Keratinocyte (primary cell): ENCODE results near the gene ZNF493. TPM values are rescaled to one million over a fixed set of nuclear protein-coding genes. Genes with fewer than 3 reads are reported as not detected.

ENCODE experiments used
- DNase-seq: peaks from one replicate; pipeline ENCODE4 v3.0.0-alpha.2; 2011; ENCODE audit warnings: low read depth, missing footprints, low spot score
- FAIRE-seq: peaks from 2 replicates; lab custom pipeline; 2011; peaks lifted over from hg19 to GRCh38; lab: Jason Lieb, UNC
- H2AFZ ChIP-seq: 2 replicates; pipeline ENCODE4 v1.6.0; 2012; ENCODE audit warnings: low read length, control low read depth, inconsistent platforms; ENCODE audit not compliant: control insufficient read depth
- H3K27ac ChIP-seq: 2 replicates; pipeline ENCODE4 v1.5.1; 2011; ENCODE audit warnings: low read length; ENCODE audit not compliant: control insufficient read depth, insufficient read depth
- H3K27me3 ChIP-seq: 3 replicates; pipeline ENCODE4 v1.6.0; 2011; ENCODE audit warnings: low read length; ENCODE audit not compliant: control insufficient read depth, insufficient read depth; ENCODE audit errors: extremely low read depth
- H3K36me3 ChIP-seq, 2 experiments: 2 replicates in 1 of 2; 3 replicates in 1 of 2; pipeline ENCODE4 v1.5.1; 2011; ENCODE audit warnings: low read length in 2 of 2, mild to moderate bottlenecking in 1 of 2; ENCODE audit not compliant: control insufficient read depth in 2 of 2, insufficient read depth in 2 of 2; ENCODE audit errors: extremely low read depth in 1 of 2
- H3K4me1 ChIP-seq: 3 replicates; pipeline ENCODE4 v1.5.1; 2011; ENCODE audit warnings: low read length; ENCODE audit not compliant: control insufficient read depth, insufficient read depth; ENCODE audit errors: extremely low read depth
- H3K4me2 ChIP-seq: 3 replicates; pipeline ENCODE4 v1.6.0; 2011; ENCODE audit warnings: low read depth, low read length; ENCODE audit not compliant: control insufficient read depth, insufficient read depth; ENCODE audit errors: extremely low read depth
- H3K4me3 ChIP-seq, 3 experiments: fragments of 200-600 bp in 1 of 3; sonication (generic) in 1 of 3; 2 replicates in 2 of 3; 3 replicates in 1 of 3; pipeline ENCODE4 v1.5.1; 2011 to 2016; ENCODE audit warnings: low read length in 3 of 3, mild to moderate bottlenecking in 3 of 3, control low read depth in 2 of 3, inconsistent platforms in 1 of 3, low read depth in 1 of 3, mixed read lengths in 1 of 3, mixed run types in 1 of 3, moderate library complexity in 1 of 3; ENCODE audit not compliant: control insufficient read depth in 2 of 3, insufficient read depth in 2 of 3; ENCODE audit errors: extremely low read depth in 1 of 3
- H3K79me2 ChIP-seq: 2 replicates; pipeline ENCODE4 v1.6.0; 2012; ENCODE audit warnings: low read length; ENCODE audit not compliant: control insufficient read depth, insufficient read depth
- H3K9ac ChIP-seq: 3 replicates; pipeline ENCODE4 v1.6.0; 2011; ENCODE audit warnings: low read length; ENCODE audit not compliant: control insufficient read depth, insufficient read depth; ENCODE audit errors: extremely low read depth
- H3K9me1 ChIP-seq: 3 replicates; pipeline ENCODE4 v1.6.0; 2011; ENCODE audit warnings: low read length; ENCODE audit not compliant: control insufficient read depth, insufficient read depth; ENCODE audit errors: extremely low read depth
- H3K9me3 ChIP-seq: 2 replicates; pipeline ENCODE4 v1.5.1; 2012; ENCODE audit warnings: low read depth, low read length; ENCODE audit not compliant: control insufficient read depth
- H4K20me1 ChIP-seq: 3 replicates; pipeline ENCODE4 v1.6.0; 2011; ENCODE audit warnings: low read length; ENCODE audit not compliant: control insufficient read depth, insufficient read depth; ENCODE audit errors: extremely low read depth
- EZH2 ChIP-seq: IDR thresholded peaks from one replicate; pipeline ENCODE4 v1.6.1; 2012; ENCODE audit warnings: inconsistent platforms, mild to moderate bottlenecking, low read length, moderate library complexity
- dilution Hi-C: fragments of 300-500 bp; cut with MboI; formaldehyde crosslinking; loops from one replicate; pipeline ENCODE4 v1.7.0; 2020; ENCODE audit warnings: low sequenced_read_pairs; ENCODE audit not compliant: extremely low pct_ligation_motif_present
- polyA plus RNA-seq, 5 experiments: library from polyadenylated mRNA; depleted of rRNA in 3 of 5; stranded (reverse) in 3 of 5; stranded (forward) in 1 of 5; unstranded in 1 of 5; fragments of >200 nt; gene quantifications; 1 replicate in 1 of 5; 2 replicates in 3 of 5; 3 replicates in 1 of 5; pipeline versions ENCODE4 v1.2.1 to v1.2.3, GENCODE V29; 2011 to 2012; ENCODE audit warnings: missing spikeins in 2 of 5, low read depth in 1 of 5, low replicate concordance in 1 of 5
- TF ChIP-seq, protein P1 (sequence below), 3 experiments: IDR thresholded peaks in 1 of 3; conservative IDR thresholded peaks in 1 of 3; optimal IDR thresholded peaks in 1 of 3; 2 replicates in 2 of 3; 3 replicates in 1 of 3; pipeline versions ENCODE3 to v1.5.1; 2011; ENCODE audit warnings: low read length in 3 of 3, mild to moderate bottlenecking in 3 of 3, moderate library complexity in 2 of 3, control low read depth in 1 of 3, inconsistent platforms in 1 of 3; ENCODE audit not compliant: insufficient read depth in 2 of 3; ENCODE audit errors: extremely low read depth in 1 of 3

Gene ZNF493
- polyA plus RNA-seq, 1 donor (not counting 4 experiments of a cell fraction or from before 2014, with no cell fraction given): 3.8 TPM

DNA sequence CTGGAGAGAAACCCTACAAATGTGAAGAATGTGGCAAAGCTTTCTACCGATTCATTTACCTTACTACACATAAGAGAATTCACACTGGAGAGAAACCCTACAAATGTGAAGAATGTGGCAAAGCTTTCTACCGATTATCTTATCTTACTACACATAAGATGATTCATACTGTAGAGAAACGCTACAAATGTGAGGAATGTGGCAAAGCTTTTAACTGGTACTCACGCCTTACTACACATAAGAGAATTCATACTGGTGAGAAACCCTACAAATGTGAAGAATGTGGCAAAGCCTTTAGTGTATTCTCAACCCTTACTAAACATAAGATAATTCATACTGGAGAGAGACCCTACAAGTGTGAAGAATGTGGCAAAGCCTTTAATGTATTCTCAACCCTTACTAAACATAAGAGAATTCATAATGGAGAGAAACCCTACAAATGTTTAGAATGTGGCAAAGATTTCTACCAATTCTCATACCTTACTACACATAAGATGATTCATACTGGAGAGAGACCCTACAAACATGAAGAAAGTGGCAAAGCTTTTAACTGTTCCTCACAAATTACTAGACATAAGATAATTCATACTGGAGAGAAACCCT, 12.9 kb upstream of the ZNF493 start:
- Histone ChIP-seq H3K9ac (no peak overlapping the region), H3K4me1 (no peaks in the 10 kb centered on the region), H3K9me3 (peaks cover 2% of the 10 kb centered on the region), H4K20me1 (no peaks in the 10 kb centered on the region), H3K9me1 (no peaks in the 10 kb centered on the region), H3K36me3 (no peaks in the 10 kb centered on the region), H3K79me2 (no peaks in the 10 kb centered on the region), H3K27me3 (no peaks in the 10 kb centered on the region), H2AFZ (no peak overlapping the region), H3K4me3 (no peak overlapping the region), H3K27ac (no peak overlapping the region), H3K4me2 (no peak overlapping the region)
- dilution Hi-C loops: no loop called here
- TF ChIP-seq, protein P1, sequence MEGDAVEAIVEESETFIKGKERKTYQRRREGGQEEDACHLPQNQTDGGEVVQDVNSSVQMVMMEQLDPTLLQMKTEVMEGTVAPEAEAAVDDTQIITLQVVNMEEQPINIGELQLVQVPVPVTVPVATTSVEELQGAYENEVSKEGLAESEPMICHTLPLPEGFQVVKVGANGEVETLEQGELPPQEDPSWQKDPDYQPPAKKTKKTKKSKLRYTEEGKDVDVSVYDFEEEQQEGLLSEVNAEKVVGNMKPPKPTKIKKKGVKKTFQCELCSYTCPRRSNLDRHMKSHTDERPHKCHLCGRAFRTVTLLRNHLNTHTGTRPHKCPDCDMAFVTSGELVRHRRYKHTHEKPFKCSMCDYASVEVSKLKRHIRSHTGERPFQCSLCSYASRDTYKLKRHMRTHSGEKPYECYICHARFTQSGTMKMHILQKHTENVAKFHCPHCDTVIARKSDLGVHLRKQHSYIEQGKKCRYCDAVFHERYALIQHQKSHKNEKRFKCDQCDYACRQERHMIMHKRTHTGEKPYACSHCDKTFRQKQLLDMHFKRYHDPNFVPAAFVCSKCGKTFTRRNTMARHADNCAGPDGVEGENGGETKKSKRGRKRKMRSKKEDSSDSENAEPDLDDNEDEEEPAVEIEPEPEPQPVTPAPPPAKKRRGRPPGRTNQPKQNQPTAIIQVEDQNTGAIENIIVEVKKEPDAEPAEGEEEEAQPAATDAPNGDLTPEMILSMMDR (optimal IDR thresholded peaks at IDR 0.05 in 1 of 3, IDR thresholded peaks at IDR 0.05 in 1 of 3, conservative IDR thresholded peaks at IDR 0.05 in 1 of 3; ENCODE audit: extremely low read depth in 1 of 3, insufficient read depth in 2 of 3, low read length in 3 of 3): no peak
- no peak for TF ChIP-seq EZH2
- DNase-seq: no peak
- no peak for FAIRE-seq

DNA sequence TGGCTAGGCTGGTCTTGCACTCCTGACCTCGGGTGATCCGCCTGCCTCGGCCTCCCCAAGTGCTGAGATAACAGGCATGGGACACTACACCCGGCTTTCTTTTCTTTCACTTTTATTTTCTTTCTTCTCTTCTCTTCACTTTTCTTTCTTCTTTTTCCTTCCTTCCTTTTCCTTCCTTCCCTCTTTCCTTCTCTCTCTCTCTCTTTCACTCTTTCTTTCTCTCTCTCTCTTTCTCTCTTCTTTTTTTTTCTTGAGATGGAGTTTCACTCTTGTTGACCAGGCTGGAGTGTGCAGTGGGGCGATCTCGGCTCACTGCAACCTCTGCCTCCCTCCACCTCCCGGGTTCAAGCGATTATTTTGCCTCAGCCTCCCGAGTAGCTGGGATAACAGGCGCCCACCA, 812 bp upstream of the ZNF493 start:
- no peak for DNase-seq
- H3K79me2 ChIP-seq: peaks cover 15% of the 10 kb centered on the region
- H4K20me1 ChIP-seq: no peaks in the 10 kb centered on the region
- no peak for TF ChIP-seq EZH2
- TF ChIP-seq, protein P1 (optimal IDR thresholded peaks at IDR 0.05 in 1 of 3, IDR thresholded peaks at IDR 0.05 in 1 of 3, conservative IDR thresholded peaks at IDR 0.05 in 1 of 3; ENCODE audit: extremely low read depth in 1 of 3, insufficient read depth in 2 of 3, low read length in 3 of 3): no peak
- no peak overlapping the region for H2AFZ ChIP-seq
- H3K4me1 ChIP-seq: no peaks in the 10 kb centered on the region
- no peak overlapping the region for H3K4me3 ChIP-seq
- no peak overlapping the region for H3K4me2 ChIP-seq
- dilution Hi-C loops: no loop called here
- no peaks in the 10 kb centered on the region for H3K27me3 ChIP-seq
- no peak overlapping the region for H3K27ac ChIP-seq
- H3K9me1 ChIP-seq: no peaks in the 10 kb centered on the region
- no peak for FAIRE-seq
- no peaks in the 10 kb centered on the region for H3K36me3 ChIP-seq
- H3K9me3 ChIP-seq: no peaks in the 10 kb centered on the region
- H3K9ac ChIP-seq: no peak overlapping the region
